Hematopoietic multipotent progenitor cell treated with erythropoietin and hydrocortisone succinate and interleukin-3 and kit ligand, for 8 days (in vitro differentiated cells): ENCODE data around the gene ERV3-1.
"Not testable (repeated sequence)": the region's sequence is repeated elsewhere in the genome, so short reads cannot be mapped to it uniquely, and the experiment has no call there.

Experiments
- DNase-seq: peaks from one replicate; pipeline ENCODE4 v3.0.0-alpha.2; 2015

Gene ERV3-1, protein sequence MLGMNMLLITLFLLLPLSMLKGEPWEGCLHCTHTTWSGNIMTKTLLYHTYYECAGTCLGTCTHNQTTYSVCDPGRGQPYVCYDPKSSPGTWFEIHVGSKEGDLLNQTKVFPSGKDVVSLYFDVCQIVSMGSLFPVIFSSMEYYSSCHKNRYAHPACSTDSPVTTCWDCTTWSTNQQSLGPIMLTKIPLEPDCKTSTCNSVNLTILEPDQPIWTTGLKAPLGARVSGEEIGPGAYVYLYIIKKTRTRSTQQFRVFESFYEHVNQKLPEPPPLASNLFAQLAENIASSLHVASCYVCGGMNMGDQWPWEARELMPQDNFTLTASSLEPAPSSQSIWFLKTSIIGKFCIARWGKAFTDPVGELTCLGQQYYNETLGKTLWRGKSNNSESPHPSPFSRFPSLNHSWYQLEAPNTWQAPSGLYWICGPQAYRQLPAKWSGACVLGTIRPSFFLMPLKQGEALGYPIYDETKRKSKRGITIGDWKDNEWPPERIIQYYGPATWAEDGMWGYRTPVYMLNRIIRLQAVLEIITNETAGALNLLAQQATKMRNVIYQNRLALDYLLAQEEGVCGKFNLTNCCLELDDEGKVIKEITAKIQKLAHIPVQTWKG

DNA sequence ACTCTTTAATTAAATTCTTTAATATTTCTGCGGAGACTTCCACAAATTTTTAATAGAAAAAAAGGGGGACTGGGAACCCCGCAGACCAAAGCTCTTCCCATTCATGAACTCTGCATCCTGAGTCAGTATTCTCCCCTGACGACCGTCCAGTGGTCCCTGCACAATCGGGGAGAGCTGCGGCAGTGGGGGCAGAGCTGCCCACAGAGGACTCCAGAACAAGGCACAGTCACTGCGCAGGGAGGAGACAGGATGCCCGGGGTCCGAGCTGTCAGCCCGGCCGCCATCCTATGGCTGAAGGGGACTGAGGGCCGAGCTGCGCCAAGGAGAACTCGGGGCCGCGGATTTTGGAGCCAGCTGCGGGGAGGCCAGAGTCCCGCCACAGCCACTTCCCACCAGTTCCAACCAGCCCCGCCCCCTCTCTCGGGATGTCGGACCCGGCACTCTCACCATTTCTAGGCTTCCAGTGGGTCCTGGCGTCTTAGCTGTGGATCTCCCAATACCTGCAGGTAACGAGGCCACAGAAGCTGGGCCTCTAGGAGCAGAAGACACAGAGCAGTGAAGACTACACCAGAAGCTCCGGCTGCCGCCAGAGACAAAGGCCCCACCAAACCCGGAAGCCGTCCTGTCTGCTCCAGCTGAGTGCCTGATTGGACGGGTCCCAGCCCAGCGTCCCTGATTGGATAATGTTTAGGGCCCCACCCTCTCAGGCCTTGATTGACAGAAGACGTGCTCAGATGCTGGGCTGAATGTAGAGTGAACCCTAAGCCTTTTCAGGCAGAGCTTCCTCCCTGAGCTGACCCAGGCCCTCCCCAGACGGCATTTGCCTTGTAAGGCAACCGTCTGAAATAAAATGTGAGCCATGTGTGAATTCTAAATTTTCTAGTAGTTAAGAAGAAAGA, at the start of gene ERV3-1:
Gene ERV3-1 (minus strand): TSS at position 594 of the 899 bp plus-strand sequence. CDS start 13,661 bp downstream, outside the sequence.
- peak; percentile 98 for DNase-seq

DNA sequence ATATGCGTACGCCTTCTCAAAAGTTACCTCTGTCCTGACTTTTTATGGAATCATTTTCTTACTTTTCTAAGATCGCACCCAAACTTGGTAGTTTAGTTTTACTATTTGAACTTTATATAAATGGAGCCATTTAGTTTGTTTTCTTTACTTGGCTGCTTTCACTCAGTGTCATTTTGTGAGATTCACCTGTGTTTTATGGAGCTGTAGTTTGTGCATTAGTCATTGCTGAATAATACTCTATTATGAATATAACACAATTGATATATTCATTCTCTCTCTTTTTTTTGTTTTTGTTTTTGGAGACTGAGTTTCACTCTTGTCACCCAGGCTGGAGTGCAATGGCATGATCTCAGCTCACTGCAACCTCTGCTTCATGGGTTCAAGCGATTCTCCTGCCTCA, 49.3 kb upstream of the ERV3-1 start:
- not testable (repeated sequence) for DNase-seq

DNA sequence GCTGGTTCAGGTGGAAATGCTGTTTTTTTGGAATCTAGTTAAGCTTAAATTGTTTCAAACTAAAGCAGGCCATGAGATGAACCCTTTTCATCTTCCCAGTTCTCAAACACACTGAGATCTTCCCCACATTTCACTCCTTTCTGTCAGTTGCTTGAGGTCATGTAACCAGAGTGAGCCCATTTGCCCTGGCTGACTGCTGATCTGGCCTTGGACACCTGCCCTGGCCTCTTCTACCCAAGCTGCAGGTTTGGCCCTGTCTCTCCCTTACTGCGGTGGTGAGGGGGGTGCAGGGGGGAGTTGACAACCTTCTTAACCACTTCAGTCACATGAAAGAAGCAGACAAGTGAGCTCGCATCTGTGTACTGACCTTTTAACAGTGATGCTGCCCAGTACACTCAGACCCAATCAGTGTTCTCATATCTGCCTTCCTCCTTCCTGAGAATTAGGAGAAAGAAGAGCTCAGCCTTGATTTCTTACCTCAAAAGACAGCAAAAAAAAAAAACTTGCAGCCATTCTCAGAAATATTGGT, 48.0 kb upstream of the ERV3-1 start:
- DNase-seq: not testable (repeated sequence)

DNA sequence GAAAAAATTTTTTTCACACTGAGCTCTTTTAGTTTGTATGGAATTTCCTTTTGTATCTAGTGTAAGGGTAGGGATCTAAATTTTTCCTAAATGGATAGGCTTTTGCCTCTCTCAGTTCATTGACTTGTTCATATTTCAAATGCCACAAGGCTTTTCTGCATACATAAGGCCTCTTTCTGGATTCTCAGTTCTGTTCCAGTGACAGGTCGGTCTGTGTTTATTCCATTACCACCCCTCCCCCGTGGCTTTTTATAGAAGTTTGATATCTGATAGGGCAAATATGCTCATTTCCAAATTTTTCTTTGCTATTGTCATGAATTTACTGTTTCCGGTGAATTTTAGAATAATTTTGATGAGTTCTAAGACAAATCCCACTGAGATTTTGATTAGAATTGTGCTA, 45.2 kb upstream of the ERV3-1 start:
- DNase-seq: not testable (repeated sequence)

DNA sequence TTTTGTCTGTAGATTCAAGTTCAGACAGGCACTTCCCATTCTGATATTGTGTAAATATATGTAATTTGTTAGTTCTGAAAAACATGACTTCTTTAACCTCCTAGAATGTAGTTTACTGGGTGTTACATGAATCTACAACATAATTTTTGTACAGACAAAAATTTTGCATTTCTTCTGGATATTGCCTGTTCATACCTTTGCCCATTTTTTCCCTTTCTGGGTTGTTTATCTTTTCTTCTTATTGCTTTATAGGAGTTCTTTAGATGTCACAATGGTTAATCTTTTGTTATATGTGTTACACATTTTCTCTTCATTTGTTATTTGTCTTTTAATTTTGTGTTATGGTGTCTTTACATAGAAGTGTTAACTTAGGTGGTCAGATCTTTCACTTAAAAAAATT, 44.7 kb upstream of the ERV3-1 start:
- not testable (repeated sequence) for DNase-seq

DNA sequence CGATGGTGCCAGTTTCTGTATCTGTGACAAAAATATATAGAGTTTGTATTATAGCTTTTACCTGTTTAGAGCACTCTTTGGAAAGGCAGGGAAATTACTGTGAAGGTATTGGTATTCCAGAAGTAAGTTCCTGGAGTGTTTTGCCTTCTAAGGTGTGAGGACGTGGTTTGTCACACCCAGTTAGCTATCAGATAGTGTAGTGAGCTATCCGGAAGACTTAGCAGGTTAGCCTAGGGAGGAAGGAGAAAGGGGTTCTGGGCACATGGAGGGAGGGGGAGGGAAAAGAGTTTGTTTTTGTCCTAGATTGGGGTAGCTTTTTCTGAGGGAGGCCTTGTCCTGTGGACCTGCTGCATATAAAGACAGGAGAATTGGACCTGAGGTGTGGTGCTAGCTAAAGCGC, 39.8 kb upstream of the ERV3-1 start:
- not testable (repeated sequence) for DNase-seq

DNA sequence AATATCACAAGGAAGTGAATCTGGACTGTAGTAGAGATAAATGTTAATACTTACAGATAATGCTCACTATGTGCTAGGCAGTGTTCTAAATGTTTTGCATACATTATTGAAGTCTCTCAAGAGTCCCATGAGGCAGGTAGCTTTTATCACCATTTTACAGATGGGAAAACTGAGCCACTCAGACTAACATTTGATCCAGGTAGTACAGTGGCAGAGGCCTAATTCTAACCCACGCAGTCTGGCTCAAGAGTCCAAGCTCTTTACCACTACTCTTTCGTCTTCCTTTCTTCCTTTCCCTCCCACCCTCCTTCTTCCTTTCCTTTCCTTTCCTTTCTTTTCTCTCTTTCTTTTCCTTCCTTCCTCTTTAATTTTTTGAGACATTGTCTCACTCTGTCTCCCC, 39.1 kb upstream of the ERV3-1 start:
- DNase-seq: not testable (repeated sequence)

DNA sequence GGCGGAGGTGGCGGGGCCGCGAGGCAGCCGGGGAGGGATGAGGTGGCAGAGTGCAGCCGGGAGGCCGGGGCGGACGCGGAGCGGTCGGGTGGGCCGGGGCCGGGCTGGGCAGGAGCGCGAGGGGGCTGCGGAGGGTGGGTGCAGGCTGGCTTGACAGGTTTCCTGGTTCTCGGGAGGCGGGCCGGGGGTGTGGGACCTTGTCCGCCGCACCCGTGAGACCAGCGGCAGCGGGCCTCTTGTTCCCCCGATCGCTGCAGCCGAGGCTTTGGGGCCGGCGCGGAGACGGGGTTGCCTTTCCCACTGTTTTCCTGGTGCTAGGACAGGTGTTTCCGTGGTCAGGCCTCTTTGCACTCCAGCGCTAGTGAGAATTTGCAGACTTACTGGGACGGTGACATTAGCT, 32.3 kb upstream of the ERV3-1 start:
- DNase-seq: peak; percentile 43

DNA sequence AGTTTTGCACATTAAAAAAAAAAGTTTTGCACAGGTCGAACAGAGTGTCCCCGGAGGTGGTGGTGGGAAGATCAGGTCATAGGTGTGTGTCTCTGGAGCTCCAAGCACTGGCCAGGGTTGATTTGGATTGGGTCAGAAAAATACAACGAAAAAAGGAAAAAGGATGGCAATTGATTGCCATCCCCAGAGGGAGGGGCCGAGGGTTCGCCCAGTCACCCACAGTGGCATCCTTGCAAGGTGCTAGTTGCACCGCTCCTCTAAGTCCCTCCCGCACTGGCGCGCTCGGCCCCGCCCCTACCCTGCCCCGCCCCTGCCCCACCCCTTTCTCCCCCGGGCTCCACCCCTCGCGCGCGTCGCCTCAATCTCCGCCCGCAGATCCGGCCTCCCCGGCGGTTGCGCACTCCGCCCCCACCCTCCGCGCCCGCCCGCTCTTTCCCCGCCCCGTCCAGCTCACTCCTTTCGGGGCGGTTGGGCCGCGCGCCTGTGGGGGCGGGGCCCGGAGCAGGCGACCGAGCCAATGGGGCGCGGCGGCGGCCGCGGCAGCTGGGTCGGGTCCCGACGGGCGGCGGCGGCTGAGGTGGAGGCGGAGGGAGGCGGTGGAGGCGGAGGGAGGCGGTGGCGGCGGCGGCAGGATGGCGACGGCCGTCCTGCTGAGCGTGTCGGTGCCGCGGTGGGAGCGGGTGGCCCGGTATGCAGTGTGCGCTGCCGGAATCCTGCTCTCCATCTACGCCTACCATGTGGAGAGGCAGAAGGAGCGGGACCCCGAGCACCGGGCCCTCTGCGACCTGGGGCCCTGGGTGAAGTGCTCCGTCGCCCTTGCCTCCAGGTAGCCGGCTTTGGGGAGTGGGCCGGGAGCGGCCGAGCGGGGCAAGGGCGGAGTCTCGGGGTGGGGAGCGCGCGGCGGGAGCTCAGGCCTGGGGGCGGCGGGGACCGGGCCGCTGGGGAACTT, 31.5 kb upstream of the ERV3-1 start:
- peak; percentile 90 for DNase-seq

DNA sequence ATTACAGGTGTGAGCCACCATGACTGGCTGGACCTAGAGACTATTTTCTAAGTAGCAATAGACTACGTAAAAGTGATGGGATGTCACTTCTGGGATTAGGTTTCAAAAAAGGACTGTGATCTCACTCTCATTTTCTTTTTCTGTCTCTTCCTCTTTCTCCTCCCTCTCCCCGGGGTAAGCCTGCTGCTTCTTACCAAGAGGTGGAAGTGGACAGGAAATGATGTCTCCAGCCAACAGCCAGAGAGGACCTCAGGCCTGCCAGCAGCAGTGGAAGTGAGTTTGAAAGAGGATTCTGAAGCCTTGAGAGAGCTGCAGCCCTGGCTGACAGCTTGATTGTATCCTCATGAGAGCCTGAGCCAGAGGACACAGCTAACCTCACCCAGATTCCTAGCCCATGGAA, 30.0 kb upstream of the ERV3-1 start:
- not testable (repeated sequence) for DNase-seq

DNA sequence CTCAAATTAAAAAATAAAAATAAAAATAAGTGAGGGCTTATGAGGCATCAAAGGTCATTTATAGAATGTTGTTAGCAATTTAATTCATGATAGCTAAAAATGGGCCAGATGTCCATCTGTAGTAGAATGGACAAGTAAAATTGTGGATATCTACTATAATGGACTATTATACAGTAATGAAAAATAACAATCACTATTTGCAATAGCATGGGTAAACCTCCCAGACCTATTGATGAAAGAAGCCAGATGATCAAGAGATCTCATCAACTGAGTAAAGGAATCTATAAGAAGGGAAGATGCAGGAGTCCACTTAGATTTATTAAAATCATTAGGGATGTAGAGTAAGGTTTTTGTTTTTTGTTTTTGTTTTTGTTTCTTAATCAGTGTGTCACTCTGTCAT, 29.0 kb upstream of the ERV3-1 start:
- DNase-seq: not testable (repeated sequence)

DNA sequence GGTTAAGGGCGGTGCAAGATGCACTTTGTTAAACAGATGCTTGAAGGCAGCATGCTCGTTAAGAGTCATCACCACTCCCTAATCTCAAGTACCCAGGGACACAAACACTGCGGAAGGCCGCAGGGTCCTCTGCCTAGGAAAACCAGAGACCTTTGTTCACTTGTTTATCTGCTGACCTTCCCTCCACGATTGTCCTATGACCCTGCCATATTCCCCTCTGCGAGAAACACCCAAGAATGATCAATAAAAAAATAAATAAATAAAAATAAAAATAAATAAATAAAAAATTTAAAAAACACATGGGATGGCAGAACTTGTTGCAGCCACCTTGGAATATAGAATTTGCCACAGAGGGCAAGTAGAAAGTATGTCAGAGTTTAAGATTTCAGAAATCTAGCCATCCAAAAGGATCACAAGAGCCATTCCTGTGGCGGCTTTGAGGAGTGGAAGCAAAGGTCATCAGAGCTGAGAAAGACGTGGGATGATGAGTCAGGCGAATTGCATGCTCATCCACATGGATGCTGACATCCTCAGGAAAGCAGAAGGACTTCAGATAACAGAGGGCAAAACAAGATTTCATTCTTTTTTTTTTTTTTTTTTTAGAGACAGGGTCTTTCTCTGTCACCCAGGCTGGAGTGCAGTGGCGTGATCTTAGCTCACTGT, 27.8 kb upstream of the ERV3-1 start:
- DNase-seq: not testable (repeated sequence)

DNA sequence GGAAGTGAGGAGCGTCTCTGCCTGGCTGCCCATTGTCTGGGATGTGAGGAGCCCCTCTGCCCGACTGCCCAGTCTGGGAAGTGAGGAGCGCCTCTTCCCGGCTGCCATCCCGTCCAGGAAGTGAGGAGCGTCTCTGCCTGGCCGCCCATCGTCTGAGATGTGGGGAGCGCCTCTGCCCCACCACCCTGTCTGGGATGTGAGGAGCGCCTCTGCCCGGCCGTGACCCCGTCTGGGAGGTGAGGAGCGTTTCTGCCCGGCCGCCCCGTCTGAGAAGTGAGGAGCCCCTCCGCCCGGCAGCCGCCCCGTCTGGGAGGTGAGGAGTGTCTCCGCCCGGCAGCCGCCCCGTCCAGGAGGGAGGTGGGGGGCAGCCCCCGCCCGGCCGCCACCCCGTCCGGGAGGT, 26.9 kb upstream of the ERV3-1 start:
- DNase-seq: not testable (repeated sequence)

DNA sequence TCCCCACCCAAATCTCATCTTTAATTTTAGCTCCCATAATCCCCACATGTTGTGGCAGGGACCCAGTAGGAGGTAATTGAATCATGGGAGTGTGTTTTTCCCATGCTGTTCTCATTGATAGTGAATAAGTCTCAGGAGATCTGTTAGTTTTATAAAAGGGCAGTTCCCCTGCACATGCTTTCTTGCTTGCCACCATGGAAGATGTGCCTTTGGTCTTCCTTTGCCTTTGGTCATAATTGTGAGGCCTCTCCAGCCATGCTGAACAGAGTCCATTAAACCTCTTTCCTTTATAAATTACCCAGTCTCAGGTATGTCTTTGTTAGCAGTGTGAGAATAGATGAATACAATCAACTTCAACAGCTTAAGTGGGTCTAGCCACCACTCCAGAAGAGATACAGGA, 18.5 kb upstream of the ERV3-1 start:
- not testable (repeated sequence) for DNase-seq

DNA sequence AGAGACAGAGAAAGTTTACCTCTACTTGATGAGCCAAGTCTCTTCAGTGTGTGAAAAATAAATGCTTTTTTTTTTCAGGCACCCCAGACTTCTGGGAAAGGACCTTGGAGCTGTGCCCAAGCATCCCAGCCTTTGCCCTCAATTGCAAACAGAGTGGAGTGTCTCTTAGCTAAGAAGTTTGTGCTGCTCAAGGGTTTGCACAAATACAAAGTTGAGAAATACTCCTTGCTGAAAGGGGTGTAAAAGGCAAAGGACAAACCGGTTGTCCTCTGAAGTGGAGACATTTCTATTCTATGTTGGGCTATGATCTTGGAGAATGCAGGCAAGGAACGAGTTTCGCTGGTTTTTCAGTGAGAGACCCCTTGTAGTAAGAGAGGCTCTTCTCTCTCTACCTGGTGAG, 14.5 kb upstream of the ERV3-1 start:
- DNase-seq: not testable (repeated sequence)

DNA sequence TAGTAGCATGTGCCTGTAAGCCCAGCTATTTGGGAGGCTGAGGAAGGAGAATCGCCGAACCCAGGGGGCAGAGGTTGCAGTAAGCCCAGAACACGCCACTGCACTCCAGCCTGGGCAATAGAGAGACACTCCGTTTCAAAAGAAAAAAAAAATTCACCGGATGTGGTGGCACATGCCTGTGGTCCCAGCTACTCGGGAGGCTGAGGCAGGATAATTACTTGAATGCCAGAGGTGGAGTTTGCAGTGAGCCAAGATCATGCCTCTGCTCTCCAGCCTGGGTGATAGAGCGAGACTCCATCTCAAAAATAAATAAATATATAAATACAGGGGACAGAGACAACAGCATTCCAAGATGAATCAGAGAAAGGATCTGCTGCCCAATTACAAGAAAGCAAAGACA, 3.4 kb upstream of the ERV3-1 start:
- not testable (repeated sequence) for DNase-seq

DNA sequence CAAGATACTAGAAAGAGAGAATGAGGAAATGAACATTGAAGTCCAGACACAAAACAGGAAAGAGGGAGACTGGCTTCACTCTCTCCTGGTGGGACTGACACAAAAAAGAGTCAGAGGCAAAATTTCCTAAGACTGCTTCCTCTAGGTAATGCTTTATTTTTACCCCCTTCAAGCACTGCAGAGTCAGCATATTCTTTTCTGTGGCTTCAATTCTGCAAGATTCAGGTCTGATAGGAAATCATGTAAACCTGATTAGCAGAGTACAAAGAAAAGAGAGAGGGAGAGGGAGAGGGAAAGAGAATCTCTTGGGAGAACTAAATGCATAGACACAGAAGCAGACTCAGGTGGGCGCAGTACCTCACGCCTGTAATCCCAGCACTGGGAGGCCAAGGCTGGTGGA, 2.9 kb upstream of the ERV3-1 start:
- DNase-seq: not testable (repeated sequence)

DNA sequence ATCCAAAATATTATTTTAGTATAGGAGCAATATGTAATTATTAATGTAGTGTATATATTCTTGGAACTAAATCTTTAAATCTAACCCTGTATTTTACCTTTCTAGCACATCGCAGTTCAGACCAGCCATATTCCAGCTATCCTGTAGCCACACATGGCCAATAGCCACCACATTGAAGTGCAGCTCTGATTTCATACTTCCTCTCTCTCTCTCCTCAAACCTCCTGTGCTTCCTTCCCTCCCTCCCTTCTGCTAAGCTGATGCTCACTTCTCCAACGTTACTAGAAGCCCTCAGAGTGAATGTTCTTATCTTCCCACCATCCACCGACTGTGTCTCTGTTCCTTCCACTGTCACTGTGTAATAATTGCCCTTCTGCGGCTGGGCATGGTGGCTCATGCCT, 549 bp upstream of the ERV3-1 start:
- not testable (repeated sequence) for DNase-seq

DNA sequence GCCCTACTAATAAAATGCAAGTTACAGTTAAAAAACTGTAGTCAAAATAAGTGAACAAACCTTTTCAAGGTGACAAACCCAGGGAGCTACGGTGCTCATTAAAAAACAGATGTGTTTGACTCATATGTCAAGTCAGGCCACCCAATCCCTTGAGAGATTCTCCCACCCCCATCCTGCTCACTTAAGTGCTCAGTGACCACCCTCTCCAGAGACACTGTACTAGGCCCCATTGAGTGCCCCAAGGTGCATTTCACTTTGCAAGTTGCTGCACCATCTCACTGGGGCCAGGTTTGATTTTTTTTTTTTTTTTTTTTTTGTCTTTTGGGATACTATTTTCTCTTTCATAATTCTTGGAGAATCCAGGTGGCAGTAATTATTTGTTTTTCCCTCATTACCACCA, 1.9 kb downstream of the ERV3-1 start:
- DNase-seq: no peak

DNA sequence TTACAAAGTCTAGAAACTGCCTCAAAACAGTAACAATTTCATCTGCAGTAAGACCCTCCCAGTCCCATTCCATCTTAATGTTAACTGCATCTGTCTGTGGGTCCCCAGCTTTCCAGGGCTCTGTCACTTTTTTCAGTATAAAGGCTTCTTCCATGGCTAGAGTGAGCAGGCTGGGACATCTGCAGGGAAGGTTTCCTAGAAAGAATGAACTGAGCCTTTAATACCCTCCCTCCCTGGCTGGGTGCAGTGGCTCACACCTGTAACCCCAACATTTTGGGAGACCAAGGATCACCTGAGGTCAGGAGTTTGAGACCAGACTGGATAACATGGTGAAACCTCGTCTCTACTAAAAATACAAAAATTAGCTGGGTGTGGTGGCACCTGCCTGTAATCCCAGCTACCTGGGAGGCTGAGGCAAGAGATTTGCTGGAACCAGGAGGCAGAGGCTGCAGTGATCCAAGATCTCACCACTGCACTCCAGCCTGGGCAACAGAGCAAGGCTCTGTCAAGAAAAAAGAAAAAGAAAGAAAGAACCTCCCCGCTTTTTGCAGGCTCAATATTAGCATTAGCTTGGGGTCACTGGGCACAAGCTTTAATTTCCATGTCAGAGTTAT, 3.4 kb downstream of the ERV3-1 start:
- DNase-seq: no peak

DNA sequence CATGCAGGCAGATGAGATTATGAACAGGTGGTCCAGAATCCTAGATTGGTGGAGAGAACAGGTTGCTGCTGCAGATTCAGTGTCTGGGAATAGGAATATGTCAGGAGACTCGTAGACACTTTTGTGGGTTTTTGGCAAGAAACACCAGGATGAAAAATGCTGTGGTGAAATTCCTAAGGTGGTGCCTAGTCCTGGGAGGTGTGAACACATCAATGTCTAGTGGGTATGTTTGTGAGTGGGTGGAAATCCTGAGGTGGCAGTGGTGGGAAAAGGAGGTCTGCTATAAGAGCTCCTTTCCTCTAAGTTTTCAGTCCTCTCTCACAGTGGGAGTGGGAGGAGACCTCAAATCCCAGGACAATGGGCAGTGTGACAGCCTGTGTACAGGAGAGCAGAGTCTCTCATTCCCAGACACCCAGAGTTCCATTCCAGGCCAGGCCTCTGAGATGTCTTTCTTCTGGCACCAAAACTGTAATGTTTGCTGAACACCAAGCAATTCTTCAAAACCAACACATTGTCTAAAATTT, 5.1 kb downstream of the ERV3-1 start:
- DNase-seq: no peak
